ENCODE data around the gene TPST2. TPM values are rescaled to one million over a fixed set of nuclear protein-coding genes. Genes with fewer than 3 reads are reported as not detected.

TPST2 gene
- total RNA-seq, result 25.8 and 47.5 TPM in 2 replicates

DNA sequence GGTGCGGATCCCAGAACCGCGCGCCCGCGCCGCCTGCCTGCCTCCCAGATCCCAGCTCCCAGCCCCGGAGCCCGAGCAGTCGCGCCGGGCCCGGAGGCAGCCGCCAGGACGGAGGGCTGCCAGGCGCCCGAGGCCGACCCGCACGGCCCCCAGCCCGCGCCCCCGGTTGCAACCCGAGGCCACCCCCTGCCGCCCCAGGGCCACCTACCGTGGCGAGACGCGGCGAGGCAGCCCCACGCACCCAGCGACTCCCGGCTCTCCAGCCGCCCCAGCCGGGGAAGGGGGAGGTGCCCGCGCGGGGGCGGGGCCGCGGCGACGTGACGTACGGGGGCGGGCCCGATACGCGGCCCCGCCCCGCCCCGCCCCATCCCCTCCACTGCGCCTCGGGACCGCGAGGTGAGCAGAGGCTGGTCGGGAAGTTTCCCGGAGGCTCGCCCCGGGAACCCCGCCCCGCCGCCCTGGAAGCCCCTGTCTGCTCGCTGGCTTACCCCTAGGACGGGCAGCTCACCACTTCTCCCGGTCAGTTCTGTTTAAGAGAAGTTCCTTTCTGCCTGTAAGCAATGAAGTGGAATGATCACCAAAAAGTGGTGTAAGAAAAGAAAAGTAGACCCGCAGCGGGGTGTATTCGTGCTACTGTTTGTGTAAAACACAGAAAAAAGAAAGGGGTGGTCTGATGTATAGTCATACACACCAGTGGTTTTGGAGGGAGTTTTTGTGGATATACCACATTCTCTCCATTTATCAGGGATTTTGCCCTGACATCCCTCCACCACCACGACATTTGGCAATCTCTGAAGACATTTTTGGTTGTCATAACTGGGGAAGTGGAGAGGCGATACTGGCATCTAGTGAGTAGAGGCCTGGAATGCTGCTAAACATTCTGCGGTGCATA lies at the start of gene TPST2:
Gene TPST2, minus strand, starts transcription at position 288 of the 892 bp plus-strand sequence. CDS start 48,502 bp downstream, outside the sequence.

DNA sequence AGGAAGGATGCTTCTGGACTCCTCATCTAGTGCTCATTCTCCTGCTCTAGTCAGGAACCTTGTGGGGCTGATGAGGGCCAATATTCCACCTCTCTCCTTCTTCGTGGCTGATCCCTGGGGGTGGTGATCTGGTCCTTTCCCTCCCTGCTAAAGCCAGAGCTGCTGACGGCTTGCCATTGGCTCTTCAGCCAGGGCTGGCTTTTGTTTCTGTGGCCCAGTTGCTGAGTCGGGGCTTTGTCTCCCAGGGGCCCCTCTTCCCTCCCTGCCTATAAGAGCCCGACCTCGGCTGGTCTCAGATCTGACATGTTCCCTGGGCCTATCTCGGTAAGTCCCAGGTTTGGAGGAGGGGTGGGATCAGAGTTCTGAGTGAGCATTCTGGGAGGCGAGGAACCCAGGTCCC lies 31.7 kb upstream of the TPST2 start, which contains the start of gene CRYBA4:
Gene CRYBA4, plus strand, starts transcription at position 301 of the 400 bp plus-strand sequence. CDS start 634 bp downstream, outside the sequence.

DNA sequence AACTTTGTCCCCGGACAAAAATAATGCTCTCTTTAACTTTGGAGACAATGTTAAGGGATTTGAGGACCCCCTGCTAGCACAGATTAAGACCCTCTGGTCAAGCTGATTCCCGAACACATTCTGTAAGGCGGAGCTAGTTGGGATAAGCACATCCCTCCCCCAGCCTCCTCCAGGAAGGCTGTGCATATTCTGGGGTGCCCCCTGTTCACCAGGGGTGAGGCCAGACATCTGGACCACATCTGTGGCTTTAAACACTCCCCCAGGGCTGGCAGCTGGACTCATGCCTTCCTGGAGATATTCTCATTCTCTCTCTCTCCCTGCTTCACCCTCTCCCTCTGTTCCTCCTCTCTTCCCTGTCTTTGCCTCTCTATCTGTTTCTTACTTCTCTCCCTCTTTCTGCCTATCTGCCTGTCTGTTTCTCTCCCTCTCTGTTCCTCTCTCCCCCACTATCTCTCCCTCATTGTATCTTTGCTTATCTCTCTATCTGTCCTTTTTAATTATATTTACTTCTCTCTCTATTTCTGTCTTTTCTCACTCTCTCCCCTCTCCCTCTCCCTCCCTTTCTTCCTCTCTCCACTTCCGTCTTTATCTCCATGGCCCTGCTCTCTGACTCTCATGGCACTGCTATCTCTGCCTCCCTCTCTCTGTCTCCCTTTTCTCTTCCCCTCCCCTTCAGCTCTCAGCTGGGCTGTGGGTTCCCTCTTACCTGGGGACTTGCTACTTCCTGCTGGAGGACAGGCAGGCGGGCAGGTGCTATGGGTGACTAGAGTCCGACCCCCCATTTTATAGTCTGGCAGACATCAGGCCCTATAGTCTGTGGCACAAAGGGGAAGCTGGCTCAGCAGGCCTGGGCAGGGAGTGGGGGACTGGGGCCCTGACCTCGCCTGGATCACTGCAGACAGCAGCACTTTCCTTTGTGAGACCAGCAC lies 27.6 kb upstream of the TPST2 start, which contains the start of gene CRYBB1:
Gene CRYBB1, minus strand, starts transcription at position 757 of the 929 bp plus-strand sequence. CDS start 1,708 bp downstream, outside the sequence.

DNA sequence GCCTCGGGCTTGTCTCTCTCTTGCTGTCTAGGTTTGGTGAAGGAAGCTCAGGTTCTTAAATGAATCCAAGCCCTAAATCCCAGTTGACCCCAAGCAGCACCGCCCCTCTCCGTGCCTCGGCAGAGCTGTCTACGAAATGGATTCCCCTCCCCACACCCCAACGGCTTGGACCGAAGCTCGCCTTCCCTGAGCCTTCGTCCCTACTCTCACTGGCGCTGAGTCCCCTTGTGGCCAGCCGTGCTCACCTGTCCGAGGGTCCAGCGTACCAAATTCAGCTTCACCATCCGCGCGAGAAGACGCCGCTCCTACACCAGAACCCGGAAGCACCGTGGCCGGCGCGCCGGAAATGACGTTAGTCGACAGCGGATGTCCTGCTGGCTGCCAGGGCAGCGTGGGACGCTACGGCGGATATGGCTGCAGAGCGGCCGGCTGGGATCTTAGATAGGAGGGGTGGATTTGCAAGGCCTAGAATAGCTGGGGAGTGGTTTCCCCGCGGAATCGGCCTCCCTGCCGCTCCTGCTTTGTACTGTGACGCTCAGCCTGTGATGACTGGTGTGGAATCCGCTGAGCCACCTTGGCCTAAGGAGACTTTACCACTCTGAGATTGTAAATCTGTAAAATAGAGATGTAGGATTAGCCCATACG lies 77.7 kb downstream of the TPST2 start, which contains the start of gene TFIP11:
Gene TFIP11, minus strand, starts transcription at position 325 of the 645 bp plus-strand sequence. CDS start 2,201 bp downstream, outside the sequence.

DNA sequence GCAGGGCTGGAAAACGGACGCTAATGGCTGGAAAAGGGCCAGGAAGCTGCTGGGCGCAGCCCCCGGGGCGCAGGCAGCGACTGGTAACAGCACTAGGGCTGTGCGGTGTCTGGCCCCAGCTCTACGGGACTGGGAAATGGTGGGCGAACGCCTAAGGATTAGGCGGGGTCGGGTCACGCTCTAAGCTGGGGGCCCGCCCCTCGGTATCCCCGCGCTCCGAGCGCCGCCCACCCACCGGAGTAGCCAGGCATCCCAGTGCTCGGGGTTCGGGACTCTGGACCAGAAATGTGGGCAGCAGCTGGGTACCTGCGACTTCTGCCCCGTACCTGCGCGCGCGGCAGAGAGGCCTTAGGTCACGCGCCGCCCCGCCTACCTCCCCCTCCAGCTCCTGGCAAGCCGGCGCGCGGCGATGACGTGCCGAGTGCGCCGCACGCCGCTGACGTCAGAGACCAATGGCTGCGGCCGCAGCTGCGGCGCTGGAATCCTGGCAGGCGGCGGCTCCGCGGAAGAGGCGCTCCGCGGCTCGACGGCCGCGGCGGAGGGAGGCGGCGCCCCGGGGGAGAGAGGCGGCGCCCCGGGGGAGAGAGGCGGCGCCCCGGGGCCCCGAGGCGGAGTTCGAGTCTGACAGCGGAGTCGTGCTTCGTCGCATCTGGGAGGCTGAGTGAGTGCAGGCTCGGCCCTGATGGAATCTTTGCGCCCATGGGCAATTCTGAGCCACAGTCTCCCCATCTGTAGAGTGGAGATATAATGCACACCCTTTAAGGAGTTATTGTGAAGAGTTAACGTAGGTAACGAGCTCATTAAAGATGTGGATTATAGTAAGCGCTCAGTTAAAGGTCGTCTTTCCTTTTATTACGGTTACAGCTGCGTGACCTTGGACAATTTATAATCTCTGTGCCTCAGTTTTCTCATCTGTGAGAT lies 106.2 kb downstream of the TPST2 start, which contains the start of the genes HPS4 and SRRD:
Gene HPS4, minus strand, starts transcription at position 345 of the 921 bp plus-strand sequence. CDS start 2,021 bp downstream, outside the sequence.
Gene SRRD, plus strand, starts transcription at position 439 of the 921 bp plus-strand sequence. Its CDS starts 14 bp downstream, at position 453.

Other genes starting within 250 kb of the TPST2 start
- gene ASPHD2, start 160.9 kb downstream of the TPST2 start, total RNA-seq, result 1.5 and 4.8 TPM in 2 replicates
- 21.0 and 39.9 TPM in 2 replicates for gene HPS4, start 106.3 kb downstream of the TPST2 start, total RNA-seq
- gene SRRD, start 106.3 kb downstream of the TPST2 start, total RNA-seq, result 10.4 and 14.5 TPM in 2 replicates
- gene TFIP11, start 77.7 kb downstream of the TPST2 start, total RNA-seq, result 34.7 and 41.0 TPM in 2 replicates
- not detected in 2 replicates for gene CRYBB1, start 27.9 kb upstream of the TPST2 start, total RNA-seq
- not detected in 2 replicates for gene CRYBA4, start 31.8 kb upstream of the TPST2 start, total RNA-seq
- 0.43 and 0.48 TPM in 2 replicates for gene MIAT, start 67.5 kb upstream of the TPST2 start, total RNA-seq